ENCODE data around the gene AKT1.
"Not testable (repeated sequence)": the region's sequence is repeated elsewhere in the genome, so short reads cannot be mapped to it uniquely, and the experiment has no call there.

The AKT1 gene

GRCh38 chr14:104794993-104795780 is at the start of gene AKT1:
TSS of gene AKT1 (minus strand) at chr14:104795748. CDS start at chr14:104792643, 3,105 bp downstream.
- intact Hi-C loops (cut with DNase I), result no loop called here
- DNase-seq, result peak in 6 of 42 donors; percentile 18 to 50 (median 33)

- intact Hi-C loops (cut with DNase I), result no loop called here
- DNase-seq, result peak in 1 of 42 donors; percentile 10
Observed at GRCh38 chr14:104845033-104845666, 49.6 kb upstream of the AKT1 start.

- peak in 14 of 42 donors; percentile 13 to 70 (median 40) for DNase-seq
- intact Hi-C loops (cut with DNase I), result no loop called here
Observed at GRCh38 chr14:104844306-104845032, 48.9 kb upstream of the AKT1 start.

GRCh38 chr14:104843442-104844305 is 48.1 kb upstream of the AKT1 start:
- peak in 38 of 42 donors; percentile 24 to 85 (median 68) for DNase-seq
- intact Hi-C loops (cut with DNase I), result no loop called here

GRCh38 chr14:104843006-104843405 is 47.5 kb upstream of the AKT1 start:
- intact Hi-C loops (cut with DNase I), result no loop called here

GRCh38 chr14:104841730-104842129 is 46.2 kb upstream of the AKT1 start:
- intact Hi-C loops (cut with DNase I), result no loop called here
- DNase-seq, result no peak

More at GRCh38 chr14:104843006-104843405, 47.5 kb upstream of the AKT1 start:
- DNase-seq, result peak in 2 of 42 donors; percentile 14 to 26

GRCh38 chr14:104836171-104836935 is 40.8 kb upstream of the AKT1 start:
- peak in 2 of 42 donors; percentile 6 to 17 for DNase-seq
- intact Hi-C loops (cut with DNase I), result not testable (repeated sequence)

GRCh38 chr14:104830781-104831180 is 35.2 kb upstream of the AKT1 start:
- DNase-seq, result peak in 4 of 42 donors; percentile 0 to 30 (median 18)
- intact Hi-C loops (cut with DNase I), result no loop called here

GRCh38 chr14:104827177-104828055 is 31.9 kb upstream of the AKT1 start:
- intact Hi-C loops (cut with DNase I), result loop anchor here (5.0 kb wide), 1 partner anchor 60 kb away; no protein-coding TSS in a partner anchor
- DNase-seq, result peak in 3 of 42 donors; percentile 9 to 29 (median 23)

- DNase-seq, result no peak
- intact Hi-C loops (cut with DNase I), result loop anchor here (5.0 kb wide), 1 partner anchor 60 kb away; no protein-coding TSS in a partner anchor
Observed at GRCh38 chr14:104826861-104827176, 31.3 kb upstream of the AKT1 start.

- intact Hi-C loops (cut with DNase I), result loop anchor here (5.0 kb wide), 1 partner anchor 59 kb away; no protein-coding TSS in a partner anchor
- peak; percentile 70 to 98 (median 94) for DNase-seq
Observed at GRCh38 chr14:104826189-104826860, 30.8 kb upstream of the AKT1 start.

- no peak for DNase-seq
- intact Hi-C loops (cut with DNase I), result no loop called here
Observed at GRCh38 chr14:104824353-104824997, 28.9 kb upstream of the AKT1 start.

GRCh38 chr14:104822821-104823615 is 27.5 kb upstream of the AKT1 start:
- intact Hi-C loops (cut with DNase I), result no loop called here
- peak in 7 of 42 donors; percentile 2 to 33 (median 16) for DNase-seq

- intact Hi-C loops (cut with DNase I), result no loop called here
- DNase-seq, result peak in 9 of 42 donors; percentile 2 to 26 (median 8)
Observed at GRCh38 chr14:104821971-104822608, 26.5 kb upstream of the AKT1 start.

All from head of caudate nucleus (tissue), 42 donors.